H1 (cell line): ENCODE measurements around the gene AHNAK2. TPM values are rescaled to one million over a fixed set of nuclear protein-coding genes. Genes with fewer than 3 reads are reported as not detected.

Experiments used
- BRCA1 ChIP-seq: IDR thresholded peaks from 2 replicates; pipeline ENCODE4 v1.6.1; 2012; ENCODE audit warnings: low read depth, low read length, improper control_type of control experiment
- EGR1 ChIP-seq: IDR thresholded peaks from 2 replicates; pipeline ENCODE4 v1.6.1; 2011; ENCODE audit warnings: low read depth, low read length, borderline replicate concordance
- JUN ChIP-seq: IDR thresholded peaks from 2 replicates; pipeline ENCODE4 v1.6.1; 2011; ENCODE audit warnings: low read depth, mild to moderate bottlenecking, improper control_type of control experiment, low read length
- KDM1A ChIP-seq: fragments of 200-600, 300-600 bp; sonication (generic); IDR thresholded peaks from 2 replicates; pipeline ENCODE4 v1.7.1; 2016; ENCODE audit warnings: mild to moderate bottlenecking, low read length, borderline replicate concordance
- SIN3A ChIP-seq, 2 experiments: IDR thresholded peaks in 1 of 2; conservative IDR thresholded peaks in 1 of 2; 2 replicates each; pipeline ENCODE4 v1.6.1; 2011 to 2012; ENCODE audit warnings: low read length in 2 of 2, improper control_type of control experiment in 1 of 2, low read depth in 1 of 2, mild to moderate bottlenecking in 1 of 2
- SIRT6 ChIP-seq: IDR thresholded peaks from one replicate; pipeline ENCODE4 v1.7.1; 2012; ENCODE audit warnings: low read length, inconsistent platforms
- TAF7 ChIP-seq: optimal IDR thresholded peaks from 2 replicates; pipeline ENCODE3; 2011; ENCODE audit warnings: low read depth, mild to moderate bottlenecking, inconsistent platforms, low read length, moderate library complexity, borderline replicate concordance
- polyA plus RNA-seq, 7 experiments: library from polyadenylated mRNA; depleted of rRNA in 3 of 7; stranded (reverse) in 5 of 7; unstranded in 2 of 7; fragments of >200 nt in 5 of 7; fragments of 200-250 nt in 2 of 7; gene quantifications; 1 replicate in 5 of 7; 2 replicates in 1 of 7; 4 replicates in 1 of 7; pipeline versions ENCODE4 v1.2.1 to v1.2.3, GENCODE V29; 2011 to 2013; ENCODE audit warnings: missing spikeins in 2 of 7, mixed read lengths in 2 of 7
- total RNA-seq: library from RNA; stranded (reverse); fragmentation: NEBNext Ultra II Directional; extraction: Animal tissue kit (Norgen Biotek cat#: 25700); gene quantifications from 2 replicates; pipeline ENCODE4 v1.2.1, GENCODE V29; 2021
- TF ChIP-seq, protein P1 (sequence below): IDR thresholded peaks from 2 replicates; pipeline ENCODE4 v1.6.1; 2012; ENCODE audit warnings: inconsistent platforms
- TF ChIP-seq, protein P2 (sequence below): IDR thresholded peaks from 2 replicates; pipeline ENCODE4 v1.6.1; 2012; ENCODE audit warnings: low read length, inconsistent platforms

AHNAK2 gene
- total and polyA plus RNA-seq, 2 of the 8 experiments (the other 6 are each of a cell fraction or from before 2014, with no cell fraction given): 0.95 to 2.0 TPM

DNA sequence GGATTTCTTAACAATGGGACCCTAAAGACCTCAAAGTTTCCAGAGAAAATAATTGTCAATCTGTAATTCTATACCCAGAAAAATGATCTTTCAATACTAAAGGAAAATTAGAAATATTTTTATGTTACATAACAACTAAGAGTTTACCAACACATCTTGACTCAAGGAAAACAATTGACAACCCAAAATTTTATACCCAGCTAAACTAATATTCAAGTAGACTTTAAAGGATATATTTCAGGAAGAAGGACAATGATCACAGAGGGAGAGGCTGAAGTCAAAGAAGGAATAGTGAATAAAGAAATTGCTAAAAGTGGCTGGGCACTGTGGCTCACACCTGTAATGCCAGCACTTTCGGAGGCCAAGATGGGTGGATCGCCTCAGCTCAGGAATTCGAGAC is 66.1 kb downstream of the AHNAK2 start (continued):
- TF ChIP-seq, protein P1, sequence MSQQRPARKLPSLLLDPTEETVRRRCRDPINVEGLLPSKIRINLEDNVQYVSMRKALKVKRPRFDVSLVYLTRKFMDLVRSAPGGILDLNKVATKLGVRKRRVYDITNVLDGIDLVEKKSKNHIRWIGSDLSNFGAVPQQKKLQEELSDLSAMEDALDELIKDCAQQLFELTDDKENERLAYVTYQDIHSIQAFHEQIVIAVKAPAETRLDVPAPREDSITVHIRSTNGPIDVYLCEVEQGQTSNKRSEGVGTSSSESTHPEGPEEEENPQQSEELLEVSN: no peak
- TF ChIP-seq BRCA1: no peak
- TF ChIP-seq EGR1: no peak
- no peak for TF ChIP-seq SIN3A (conservative IDR thresholded peaks at IDR 0.05 in 1 of 2, IDR thresholded peaks at IDR 0.05 in 1 of 2; ENCODE audit: low read depth in 1 of 2, low read length in 2 of 2)
- TF ChIP-seq SIRT6: no peak
- TF ChIP-seq, protein P2, sequence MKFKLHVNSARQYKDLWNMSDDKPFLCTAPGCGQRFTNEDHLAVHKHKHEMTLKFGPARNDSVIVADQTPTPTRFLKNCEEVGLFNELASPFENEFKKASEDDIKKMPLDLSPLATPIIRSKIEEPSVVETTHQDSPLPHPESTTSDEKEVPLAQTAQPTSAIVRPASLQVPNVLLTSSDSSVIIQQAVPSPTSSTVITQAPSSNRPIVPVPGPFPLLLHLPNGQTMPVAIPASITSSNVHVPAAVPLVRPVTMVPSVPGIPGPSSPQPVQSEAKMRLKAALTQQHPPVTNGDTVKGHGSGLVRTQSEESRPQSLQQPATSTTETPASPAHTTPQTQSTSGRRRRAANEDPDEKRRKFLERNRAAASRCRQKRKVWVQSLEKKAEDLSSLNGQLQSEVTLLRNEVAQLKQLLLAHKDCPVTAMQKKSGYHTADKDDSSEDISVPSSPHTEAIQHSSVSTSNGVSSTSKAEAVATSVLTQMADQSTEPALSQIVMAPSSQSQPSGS: no peak
- no peak for TF ChIP-seq JUN
- no peak for TF ChIP-seq KDM1A
- TF ChIP-seq TAF7: no peak
